OCI-LY7 (cell line): Measurements from ENCODE around the gene WEE1. TPM values are rescaled to one million over a fixed set of nuclear protein-coding genes. Genes with fewer than 3 reads are reported as not detected.
A peak's percentile ranks its signal among the peaks of the same experiment; 100 is the strongest.

Experiments
- Bru-seq: library from RNA; stranded (reverse); fragments of 400-500 nt; gene quantifications from one replicate; lab custom pipeline; 2021; lab: Mats Ljungman, UMichigan
- BruChase-seq, 2 experiments: library from RNA; stranded (reverse); fragments of 400-500 nt; gene quantifications; one replicate each; lab custom pipeline; 2021; lab: Mats Ljungman, UMichigan
- BruUV-seq: library from RNA; stranded (reverse); fragments of 400-500 nt; replicated peaks from 2 replicates; lab custom pipeline; 2021; lab: Mats Ljungman, UMichigan
- CTCF ChIA-PET: fragments of 300-600 bp; sonication (Branson Sonifier 250); formaldehyde crosslinking; loops from one replicate; lab custom pipeline; 2022; ENCODE audit warnings: antibody characterized with exemption; ENCODE audit not compliant: unreplicated experiment; lab: Charles Lee
- POLR2A ChIA-PET: fragments of 300-600 bp; sonication (Branson Sonifier 250); formaldehyde crosslinking; loops from one replicate; lab custom pipeline; 2022; ENCODE audit warnings: antibody characterized with exemption; lab: Charles Lee
- DNase-seq: peaks from one replicate; pipeline ENCODE4 v3.0.0-alpha.2; 2015; ENCODE audit warnings: low spot score
- H2AFZ ChIP-seq: fragments of 200-600 bp; sonication (generic), shearing (Covaris generic); 2 replicates; pipeline ENCODE4 v1.6.1; 2014; ENCODE audit warnings: mild to moderate bottlenecking, antibody characterized with exemption, low read length, moderate library complexity
- H3K27ac ChIP-seq: fragments of 200-600 bp; sonication (generic); 2 replicates; pipeline ENCODE4 v1.5.1; 2014; ENCODE audit warnings: mixed run types, low read depth, mild to moderate bottlenecking, moderate library complexity, low read length, inconsistent platforms; ENCODE audit not compliant: poor library complexity, severe bottlenecking
- H3K36me3 ChIP-seq: fragments of 200-600 bp; sonication (generic); 2 replicates; pipeline ENCODE4 v1.6.1; 2014; ENCODE audit warnings: mild to moderate bottlenecking, antibody characterized with exemption, low read length, moderate library complexity, mixed read lengths; ENCODE audit not compliant: insufficient read depth
- H3K4me1 ChIP-seq: fragments of 200-600 bp; sonication (generic); 2 replicates; pipeline ENCODE4 v1.5.1; 2014; ENCODE audit warnings: mild to moderate bottlenecking, low read length; ENCODE audit not compliant: insufficient read depth, poor library complexity, severe bottlenecking
- H3K4me2 ChIP-seq: fragments of 200-600 bp; sonication (generic); 2 replicates; pipeline ENCODE4 v1.6.1; 2014; ENCODE audit warnings: mild to moderate bottlenecking, low read length
- H3K4me3 ChIP-seq: fragments of 200-600 bp; sonication (generic); 2 replicates; pipeline ENCODE4 v1.5.1; 2014; ENCODE audit warnings: mild to moderate bottlenecking, low read depth, low read length; ENCODE audit not compliant: poor library complexity, severe bottlenecking
- H3K79me2 ChIP-seq: fragments of 200-600 bp; sonication (generic); 2 replicates; pipeline ENCODE4 v1.6.1; 2016; ENCODE audit warnings: low read depth, mild to moderate bottlenecking, low read length, moderate library complexity, mixed read lengths; ENCODE audit not compliant: insufficient read depth
- H3K9me2 ChIP-seq: fragments of 200-600 bp; sonication (generic); 2 replicates; pipeline ENCODE4 v1.6.1; 2016; ENCODE audit warnings: mild to moderate bottlenecking, low read length, mixed read lengths; ENCODE audit not compliant: insufficient read depth
- H3K9me3 ChIP-seq: fragments of 200-600 bp; sonication (generic); 2 replicates; pipeline ENCODE4 v1.6.1; 2014; ENCODE audit warnings: mild to moderate bottlenecking, mixed run types, low read length, mixed read lengths
- H4K20me1 ChIP-seq: fragments of 200-600 bp; sonication (generic); 2 replicates; pipeline ENCODE4 v1.6.1; 2014; ENCODE audit warnings: mild to moderate bottlenecking, antibody characterized with exemption, low read length, moderate library complexity, mixed read lengths; ENCODE audit not compliant: insufficient read depth
- CTCF ChIP-seq: fragments of 200-600 bp; sonication (generic); conservative IDR thresholded peaks from 2 replicates; pipeline ENCODE4 v1.5.1; 2014; ENCODE audit warnings: mild to moderate bottlenecking, antibody characterized with exemption, low read length, moderate library complexity, mixed read lengths
- EZH2phosphoT487 ChIP-seq: fragments of 200-600 bp; sonication (generic); IDR thresholded peaks from 2 replicates; pipeline ENCODE4 v1.6.1; 2018; ENCODE audit warnings: low read depth, borderline replicate concordance, mild to moderate bottlenecking, mixed run types, antibody characterized with exemption, low read length, moderate library complexity, mixed read lengths
- intact Hi-C: fragments of 100-400 bp; cut with micrococcal nuclease; formaldehyde crosslinking; loops from one replicate; pipeline ENCODE4 v1.10.0; 2022; ENCODE audit not compliant: unreplicated experiment
- long read RNA-seq: library from polyadenylated mRNA; stranded (forward); transcript quantifications from one replicate; pipeline ENCODE4 v2.0.0, GENCODE V29; 2022
- total RNA-seq, 2 experiments: library from RNA; depleted of rRNA in 1 of 2; stranded (reverse); fragments of >200 nt in 1 of 2; shearing (Covaris generic) in 1 of 2; gene quantifications; 2 replicates each; pipeline ENCODE4 v1.2.3, GENCODE V29; 2014 to 2022

Gene WEE1
- total RNA-seq (2014; rRNA removed; shearing (Covaris generic)) = 141 and 147 TPM in 2 replicates
- total RNA-seq (2022) = 216 and 237 TPM in 2 replicates
- percentile 99 among the genes with signal in this experiment for Bru-seq, nascent RNA
- BruChase-seq, experiment 1, labeled RNA remaining after a 6-hour chase = percentile 90 among the genes with signal in this experiment
- percentile 97 among the genes with signal in this experiment for BruChase-seq, experiment 2, labeled RNA remaining after a 2-hour chase
- long read RNA-seq, transcript WEE1-207 (6 exons, 990 nt) = minor isoform, 6 of 406 reads
- long read RNA-seq, transcript WEE1-202 (11 exons, 2,799 nt) = major isoform, 344 of 406 reads
- long read RNA-seq, partial matches to known transcripts = 14 of 406 reads
- long read RNA-seq, other reads (novel, unspliced or antisense) = 41 of 406 reads

DNA sequence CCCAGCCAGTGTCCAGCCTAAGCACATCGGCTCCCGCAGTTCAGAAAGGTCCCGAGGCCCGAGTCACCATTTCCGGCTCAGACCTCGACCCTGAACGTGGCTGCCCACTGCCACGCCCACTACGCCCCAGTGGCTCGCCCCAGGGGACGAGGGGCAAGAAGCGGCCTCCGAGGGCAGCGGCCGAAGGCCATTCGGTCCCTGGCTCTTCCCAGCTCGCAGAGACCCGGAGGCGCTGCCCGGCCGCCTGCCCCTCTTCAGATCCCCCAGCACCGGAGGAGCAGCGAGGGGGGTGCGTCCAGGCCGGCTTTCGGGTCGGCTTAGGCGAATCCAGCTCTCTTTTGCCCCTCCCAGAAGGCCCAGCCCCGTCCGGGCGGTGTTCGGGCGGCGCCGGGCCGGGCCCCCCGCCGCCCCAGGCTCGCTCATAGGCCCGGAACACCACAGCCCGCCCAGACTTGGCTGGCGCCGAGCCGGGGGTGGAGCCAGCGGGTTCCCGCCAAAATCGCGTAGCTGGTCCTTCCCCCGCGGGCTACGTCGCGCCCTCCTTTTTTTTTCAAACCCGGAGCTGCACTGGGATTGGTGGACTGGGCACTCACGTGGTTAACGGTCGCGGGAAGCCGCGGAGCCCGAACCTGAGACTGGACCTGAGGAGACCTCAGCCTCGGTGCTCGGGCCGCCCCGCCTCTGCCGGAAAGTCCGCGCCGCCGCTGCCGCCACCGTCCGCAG, at the start of gene WEE1:
Gene WEE1 (plus strand): TSS at position 619 of the 723 bp plus-strand sequence. CDS start 264 bp downstream, outside the sequence.
- peak within 1 kb of the TSS; percentile 99 for H3K4me3 ChIP-seq
- intact Hi-C loops = loop anchor here (1.0 to 5.0 kb wide), 5 partner anchors 36 to 172 kb away; partner anchors contain the start of genes SWAP70 and ZNF143
- peak; percentile 99 for DNase-seq
- CTCF ChIA-PET = interaction anchor here (0.6 to 2.6 kb wide), 4 partner anchors 21 to 277 kb away, joined by 3 to 10 read pairs (median 6); no protein-coding TSS in a partner anchor
- BruUV-seq = no TSS peak
- no peak for TF ChIP-seq EZH2phosphoT487
- peaks cover 42% of the 10 kb centered on the region for H3K36me3 ChIP-seq
- no peaks in the 10 kb centered on the region for H3K9me2 ChIP-seq
- no peaks in the 10 kb centered on the region for H3K9me3 ChIP-seq
- peaks cover 36% of the 10 kb centered on the region for H4K20me1 ChIP-seq
- H3K4me1 ChIP-seq = peaks cover 54% of the 10 kb centered on the region
- POLR2A ChIA-PET = interaction anchor here (0.6 to 15.1 kb wide), 12 partner anchors 11 to 737 kb away, joined by 3 to 509 read pairs (median 4); no protein-coding TSS in a partner anchor
- H3K79me2 ChIP-seq = peaks cover 53% of the 10 kb centered on the region
- H2AFZ ChIP-seq = peak within 1 kb of the TSS; percentile 4; the same call in 1 of the 2 replicates
- peak within 1 kb of the TSS; percentile 78 for H3K27ac ChIP-seq
- peak within 1 kb of the TSS; percentile 88 for H3K4me2 ChIP-seq

DNA sequence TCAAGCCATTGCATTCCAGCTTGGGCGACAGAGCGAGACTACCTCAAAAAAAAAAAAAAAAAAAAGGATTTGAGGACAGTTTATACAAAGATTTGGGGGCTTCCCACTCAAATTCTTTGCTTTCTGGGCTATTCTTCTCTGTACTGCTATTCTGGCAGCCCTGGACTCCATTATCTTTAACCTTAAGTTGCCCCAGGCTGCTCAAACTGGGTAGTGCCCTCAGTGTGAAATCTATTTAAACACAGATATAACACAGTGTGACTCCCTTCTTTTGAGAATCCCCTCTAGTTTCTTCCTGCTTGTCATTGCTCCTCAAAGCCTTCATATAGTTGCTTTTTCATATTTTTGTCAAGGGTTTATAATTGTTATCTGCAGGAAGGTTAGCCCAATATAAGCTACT, 49.5 kb upstream of the WEE1 start:
- Histone ChIP-seq H4K20me1 (no peaks in the 10 kb centered on the region), H3K4me2 (no peak overlapping the region), H3K36me3 (peaks cover 34% of the 10 kb centered on the region), H3K27ac (no peak overlapping the region), H3K9me3 (no peaks in the 10 kb centered on the region), H3K79me2 (no peaks in the 10 kb centered on the region), H2AFZ (no peak overlapping the region), H3K9me2 (no peaks in the 10 kb centered on the region), H3K4me1 (no peaks in the 10 kb centered on the region), H3K4me3 (no peak overlapping the region)
- no peak for DNase-seq
- ChIA-PET POLR2A (interaction anchor here (0.6 to 1.4 kb wide), 6 partner anchors 10 to 530 kb away, joined by 3 to 5 read pairs (median 4); partner anchors contain the start of gene WEE1), CTCF (no interaction called here)
- no TSS peak for BruUV-seq
- TF ChIP-seq EZH2phosphoT487 (no peak), CTCF (no peak)
- intact Hi-C loops = no loop called here

GRCh38 chr11:9525116-9525515, 48.4 kb upstream of the WEE1 start:
- no peak for TF ChIP-seq CTCF
- Histone ChIP-seq H3K4me3 (no peak overlapping the region), H3K4me1 (no peaks in the 10 kb centered on the region), H3K36me3 (peaks cover 34% of the 10 kb centered on the region), H3K9me3 (no peaks in the 10 kb centered on the region), H3K27ac (no peak overlapping the region), H2AFZ (no peak overlapping the region), H3K9me2 (no peaks in the 10 kb centered on the region), H3K4me2 (no peak overlapping the region), H4K20me1 (no peaks in the 10 kb centered on the region), H3K79me2 (no peaks in the 10 kb centered on the region)
- no TSS peak for BruUV-seq
- intact Hi-C loops = no loop called here
- ChIA-PET POLR2A (interaction anchor here (0.6 to 1.4 kb wide), 2 partner anchors 9 to 263 kb away, joined by 3 to 4 read pairs; no protein-coding TSS in a partner anchor), CTCF (no interaction called here)
- no peak for DNase-seq
